IMR-90 (cell line): ENCODE data around the gene EHMT1. TPM values are rescaled to one million over a fixed set of nuclear protein-coding genes. Genes with fewer than 3 reads are reported as not detected.

Experiments
- ATAC-seq: fragments of 200-7000 bp; cut with Tn5 transposase; 2 replicates; pipeline ENCODE4 v1.9.1; 2020; ENCODE audit warnings: low read depth, mild to moderate bottlenecking, moderate library complexity
- BruUV-seq: library from RNA; stranded (reverse); fragments of 400-500 nt; replicated peaks from 2 replicates; lab custom pipeline; 2021; lab: Mats Ljungman, UMichigan
- CTCF ChIA-PET: fragments of 300-600 bp; formaldehyde crosslinking; extraction: SDS; loops from one replicate; lab custom pipeline; 2021; ENCODE audit warnings: antibody characterized with exemption; lab: Yijun Ruan, JAX
- POLR2A ChIA-PET: fragments of 300-600 bp; sonication (Branson Sonifier 250); formaldehyde crosslinking; loops from one replicate; lab custom pipeline; 2022; ENCODE audit warnings: antibody characterized with exemption; ENCODE audit not compliant: unreplicated experiment; lab: Charles Lee
- DNase-seq: peaks from one replicate; pipeline ENCODE4 v3.0.0; 2013
- H2AFZ ChIP-seq: replicated peaks from 2 replicates; pipeline ENCODE3; 2013; ENCODE audit warnings: low read length, mild to moderate bottlenecking; ENCODE audit not compliant: poor library complexity
- H2AK5ac ChIP-seq: 2 replicates; pipeline ENCODE4 v1.6.1; 2013; ENCODE audit warnings: low read depth, low read length, inconsistent platforms
- H2AK9ac ChIP-seq: replicated peaks from 2 replicates; pipeline ENCODE3; 2013; ENCODE audit warnings: mild to moderate bottlenecking, low read depth, low read length, moderate library complexity; ENCODE audit not compliant: poor library complexity
- H2BK120ac ChIP-seq: 2 replicates; pipeline ENCODE4 v1.6.1; 2013; ENCODE audit warnings: low read depth, low read length, inconsistent platforms
- H2BK15ac ChIP-seq: 3 replicates; pipeline ENCODE4 v1.6.1; 2013; ENCODE audit warnings: low read depth, low read length, inconsistent platforms
- H2BK20ac ChIP-seq: 2 replicates; pipeline ENCODE4 v1.6.1; 2013; ENCODE audit warnings: low read depth, mild to moderate bottlenecking, inconsistent platforms, low read length, moderate library complexity
- H2BK5ac ChIP-seq: 2 replicates; pipeline ENCODE4 v1.6.1; 2013; ENCODE audit warnings: mild to moderate bottlenecking, low read depth, low read length, inconsistent platforms; ENCODE audit not compliant: poor library complexity, severe bottlenecking
- H3K14ac ChIP-seq: replicated peaks from 2 replicates; pipeline ENCODE4 v1.6.1; 2013; ENCODE audit warnings: low read depth, low read length, inconsistent platforms
- H3K18ac ChIP-seq: 2 replicates; pipeline ENCODE4 v1.6.1; 2013; ENCODE audit warnings: low read depth, low read length, control low read depth
- H3K23ac ChIP-seq: 2 replicates; pipeline ENCODE4 v1.6.1; 2013; ENCODE audit warnings: low read depth, low read length, inconsistent platforms
- H3K27ac ChIP-seq: 2 replicates; pipeline ENCODE4 v1.5.1; 2013; ENCODE audit warnings: mild to moderate bottlenecking, control low read depth, low read length; ENCODE audit not compliant: insufficient read depth
- H3K27me3 ChIP-seq: 2 replicates; pipeline ENCODE4 v1.6.1; 2013; ENCODE audit warnings: low read length; ENCODE audit not compliant: control insufficient read depth, insufficient read depth
- H3K36me3 ChIP-seq: 2 replicates; pipeline ENCODE4 v1.6.1; 2013; ENCODE audit warnings: low read length, mixed read lengths; ENCODE audit not compliant: control insufficient read depth, insufficient read depth
- H3K4ac ChIP-seq: 2 replicates; pipeline ENCODE4 v1.6.1; 2013; ENCODE audit warnings: low read depth, low read length, inconsistent platforms
- H3K4me1 ChIP-seq: 2 replicates; pipeline ENCODE4 v1.6.1; 2013; ENCODE audit warnings: low read length, mixed read lengths; ENCODE audit not compliant: control insufficient read depth, insufficient read depth
- H3K4me2 ChIP-seq: 2 replicates; pipeline ENCODE4 v1.6.1; 2013; ENCODE audit warnings: low read depth, mild to moderate bottlenecking, control low read depth, low read length, moderate library complexity
- H3K4me3 ChIP-seq: 2 replicates; pipeline ENCODE4 v1.5.1; 2013; ENCODE audit warnings: low read depth, mild to moderate bottlenecking, control low read depth, low read length, moderate library complexity; ENCODE audit not compliant: insufficient read depth
- H3K56ac ChIP-seq: 2 replicates; pipeline ENCODE4 v1.6.1; 2013; ENCODE audit warnings: low read length, inconsistent platforms; ENCODE audit not compliant: insufficient read depth; ENCODE audit errors: extremely low read depth
- H3K79me1 ChIP-seq, 2 experiments: 2 replicates each; pipeline ENCODE4 v1.6.1; 2013; ENCODE audit warnings: low read length in 2 of 2, inconsistent platforms in 1 of 2, low read depth in 1 of 2
- H3K9ac ChIP-seq: 2 replicates; pipeline ENCODE4 v1.6.1; 2013; ENCODE audit warnings: low read depth, low read length, control low read depth
- H3K9me1 ChIP-seq: 2 replicates; pipeline ENCODE4 v1.6.1; 2013; ENCODE audit warnings: low read length, inconsistent platforms; ENCODE audit not compliant: insufficient read depth
- H3K9me3 ChIP-seq: 2 replicates; pipeline ENCODE4 v1.6.1; 2013; ENCODE audit warnings: low read length; ENCODE audit not compliant: control insufficient read depth, insufficient read depth
- H4K20me1 ChIP-seq: 2 replicates; pipeline ENCODE4 v1.6.1; 2013; ENCODE audit warnings: low read length, inconsistent platforms; ENCODE audit not compliant: insufficient read depth
- H4K5ac ChIP-seq: 2 replicates; pipeline ENCODE4 v1.6.1; 2013; ENCODE audit warnings: mild to moderate bottlenecking, low read depth, low read length, control low read depth
- H4K8ac ChIP-seq, 2 experiments: 2 replicates each; pipeline ENCODE4 v1.6.1; 2013; ENCODE audit warnings: low read depth in 2 of 2, low read length in 2 of 2, control low read depth in 1 of 2, inconsistent platforms in 1 of 2
- H4K91ac ChIP-seq: 2 replicates; pipeline ENCODE4 v1.6.1; 2013; ENCODE audit warnings: low read depth, low read length, inconsistent platforms; ENCODE audit not compliant: insufficient read depth
- BHLHE40 ChIP-seq: fragments of 150-350 bp; IDR thresholded peaks from 2 replicates; pipeline ENCODE4 v1.6.1; 2016; ENCODE audit warnings: mild to moderate bottlenecking, low read depth, low read length
- CEBPB ChIP-seq: IDR thresholded peaks from 2 replicates; pipeline ENCODE4 v1.6.1; 2012; ENCODE audit warnings: low read depth, low read length, improper control_type of control experiment
- CHD1 ChIP-seq: IDR thresholded peaks from 2 replicates; pipeline ENCODE4 v1.6.1; 2012; ENCODE audit warnings: low read depth, low read length, improper control_type of control experiment
- CTCF ChIP-seq: conservative IDR thresholded peaks from 2 replicates; pipeline ENCODE4 v1.5.1; 2012; ENCODE audit warnings: mild to moderate bottlenecking, low read depth, low read length, improper control_type of control experiment
- ELK1 ChIP-seq: fragments of 150-350 bp; IDR thresholded peaks from 2 replicates; pipeline ENCODE4 v1.6.1; 2016; ENCODE audit warnings: low read depth, mild to moderate bottlenecking, low read length, moderate library complexity, borderline replicate concordance
- FOS ChIP-seq: fragments of 150-350 bp; IDR thresholded peaks from 2 replicates; pipeline ENCODE4 v1.6.1; 2016; ENCODE audit warnings: low read depth, low read length
- MAFK ChIP-seq: IDR thresholded peaks from 2 replicates; pipeline ENCODE4 v1.6.1; 2012; ENCODE audit warnings: low read depth, low read length, improper control_type of control experiment
- MAZ ChIP-seq: IDR thresholded peaks from 2 replicates; pipeline ENCODE4 v1.6.1; 2012; ENCODE audit warnings: low read depth, mild to moderate bottlenecking, low read length, improper control_type of control experiment, moderate library complexity, borderline replicate concordance
- MXI1 ChIP-seq: IDR thresholded peaks from 2 replicates; pipeline ENCODE4 v1.6.1; 2012; ENCODE audit warnings: low read depth, mild to moderate bottlenecking, low read length, moderate library complexity, borderline replicate concordance
- NFE2L2 ChIP-seq: fragments of 150-350 bp; IDR thresholded peaks from 2 replicates; pipeline ENCODE4 v1.6.1; 2016; ENCODE audit warnings: low read depth, mild to moderate bottlenecking, low read length
- POLR2A ChIP-seq: IDR thresholded peaks from 2 replicates; pipeline ENCODE4 v1.6.1; 2012; ENCODE audit warnings: mild to moderate bottlenecking, low read depth, low read length
- RAD21 ChIP-seq: IDR thresholded peaks from 2 replicates; pipeline ENCODE4 v1.6.1; 2012; ENCODE audit warnings: low read length, improper control_type of control experiment
- RCOR1 ChIP-seq: IDR thresholded peaks from 2 replicates; pipeline ENCODE4 v1.6.1; 2012; ENCODE audit warnings: mild to moderate bottlenecking, low read length, improper control_type of control experiment; ENCODE audit not compliant: insufficient replicate concordance
- RFX5 ChIP-seq: IDR thresholded peaks from 2 replicates; pipeline ENCODE4 v1.8.0; 2012; ENCODE audit warnings: low read depth, mild to moderate bottlenecking, low read length, moderate library complexity
- SMC3 ChIP-seq: fragments of 150-350 bp; IDR thresholded peaks from 2 replicates; pipeline ENCODE4 v1.6.1; 2016; ENCODE audit warnings: low read depth, mild to moderate bottlenecking, antibody characterized with exemption, low read length, moderate library complexity
- USF2 ChIP-seq: fragments of 150-350 bp; IDR thresholded peaks from 2 replicates; pipeline ENCODE4 v1.6.1; 2017; ENCODE audit warnings: mild to moderate bottlenecking, antibody characterized with exemption, low read length, low read depth
- WGBS, 2 experiments: methylation state at CpG; one replicate each; pipeline versions ENCODE4 v1.1.5 to v1.1.7; 2013; ENCODE audit warnings: missing lambda C conversion rate in 2 of 2; ENCODE audit not compliant: insufficient read length in 1 of 2; ENCODE audit errors: extremely low coverage in 2 of 2; 5-methylcytosine and 5-hydroxymethylcytosine counted together
- dilution Hi-C: fragments of 300-500 bp; cut with HindIII; formaldehyde crosslinking; loops from one replicate; pipeline ENCODE4 v1.14.3; 2018; ENCODE audit warnings: low sequenced_read_pairs; ENCODE audit not compliant: unreplicated experiment
- in situ Hi-C: fragments of 300-500 bp; cut with MboI; formaldehyde crosslinking; loops from 3 replicates; pipeline ENCODE4 v1.14.3; 2019; ENCODE audit warnings: low sequenced_read_pairs, inconsistent platforms, mixed read lengths
- intact Hi-C: fragments of 100-400 bp; cut with micrococcal nuclease; formaldehyde crosslinking; loops from 2 replicates; pipeline ENCODE4 v1.10.0; 2022
- polyA plus RNA-seq, 3 experiments: library from polyadenylated mRNA; depleted of rRNA; stranded (reverse); fragments of >200 nt; gene quantifications; 2 replicates each; pipeline ENCODE4 v1.2.3, GENCODE V29; 2012; ENCODE audit warnings: low replicate concordance in 1 of 3
- total RNA-seq: library from RNA; depleted of rRNA; stranded (reverse); fragments of >200 nt; gene quantifications from 2 replicates; pipeline ENCODE4 v1.2.3, GENCODE V29; 2012

Gene EHMT1
- total and polyA plus RNA-seq, 2 of the 4 experiments (the other 2 are of a cell fraction) = 32.8 to 35.1 TPM

GRCh38 chr9:137740312-137740711 is 121.5 kb downstream of the EHMT1 start:
- dilution Hi-C loops = no loop called here

More at GRCh38 chr9:137740312-137740711, 121.5 kb downstream of the EHMT1 start:
- Histone ChIP-seq H4K5ac (no peak overlapping the region), H2AK9ac (no peak overlapping the region), H4K8ac (no peak overlapping the region), H3K4me2 (no peak overlapping the region), H3K36me3 (peaks cover 15% of the 10 kb centered on the region), H2BK120ac (no peak overlapping the region), H4K91ac (no peak overlapping the region), H2BK5ac (no peak overlapping the region), H4K20me1 (peaks cover 13% of the 10 kb centered on the region), H3K4ac (no peak overlapping the region), H2AFZ (no peak overlapping the region), H3K4me1 (no peaks in the 10 kb centered on the region; the same call in 1 of the 2 replicates), H3K9ac (no peak overlapping the region), H3K4me3 (no peak overlapping the region), H3K56ac (no peak overlapping the region), H3K18ac (no peak overlapping the region), H3K14ac (no peak overlapping the region), H2AK5ac (no peak overlapping the region), H2BK20ac (no peak overlapping the region), H3K79me1 (peaks cover 23 to 45% of the 10 kb centered on the region in 2 experiments), H3K9me1 (peaks cover 9% of the 10 kb centered on the region), H2BK15ac (no peak overlapping the region), H3K23ac (no peak overlapping the region), H3K27ac (no peak overlapping the region), H3K27me3 (no peaks in the 10 kb centered on the region), H3K9me3 (no peaks in the 10 kb centered on the region)
- no TSS peak for BruUV-seq
- ChIA-PET CTCF (no interaction called here), POLR2A (no interaction called here)
- DNase-seq (peak; percentile 78), ATAC-seq (peak; percentile 49)
- in situ Hi-C loops (no loop called here), intact Hi-C loops (no loop called here)
- TF ChIP-seq MAZ (no peak), RAD21 (0 out of 2 replicates have a peak, but pooled peaks have one; percentile 17), MAFK (no peak), ELK1 (no peak), CEBPB (no peak), BHLHE40 (0 out of 2 replicates have a peak, but pooled peaks have one; percentile 46), RFX5 (peak; percentile 43; the same call in 1 of the 2 replicates), NFE2L2 (no peak), CTCF (peak; percentile 28), CHD1 (no peak), FOS (no peak), MXI1 (no peak), USF2 (no peak), RCOR1 (no peak), SMC3 (peak; percentile 10; the same call in 1 of the 2 replicates), POLR2A (no peak)
- WGBS, 2 experiments = no CpG with 5 or more reads among the region's 9 CpGs
